Neural progenitor cell (in vitro differentiated cells): ENCODE data around the gene TOLLIP. TPM values are rescaled to one million over a fixed set of nuclear protein-coding genes. Genes with fewer than 3 reads are reported as not detected.
A peak's percentile ranks its signal among the peaks of the same experiment; 100 is the strongest.

ENCODE experiments used
- DNase-seq: peaks from one replicate; pipeline ENCODE4 v3.0.0-alpha.2; 2016; ENCODE audit warnings: low spot score
- H2AFZ ChIP-seq: fragments of 200-600 bp; sonication (generic); replicated peaks from 2 replicates; pipeline ENCODE4 v1.6.1; 2016; ENCODE audit warnings: antibody characterized with exemption
- H3F3A ChIP-seq: fragments of 200-600 bp; sonication (generic); 2 replicates; pipeline ENCODE4 v1.6.1; 2016; ENCODE audit warnings: antibody characterized with exemption, low read depth
- H3K27ac ChIP-seq: fragments of 200-600 bp; sonication (generic); 2 replicates; pipeline ENCODE4 v1.5.1; 2016; ENCODE audit warnings: mild to moderate bottlenecking
- H3K27me3 ChIP-seq: fragments of 200-600 bp; sonication (generic); 2 replicates; pipeline ENCODE4 v1.6.1; 2016; ENCODE audit warnings: mild to moderate bottlenecking, moderate library complexity
- H3K36me3 ChIP-seq: fragments of 200-600 bp; sonication (generic); 2 replicates; pipeline ENCODE4 v1.5.1; 2016
- H3K4me1 ChIP-seq: fragments of 200-600 bp; sonication (generic); 2 replicates; pipeline ENCODE4 v1.6.1; 2016; ENCODE audit warnings: mixed run types
- H3K4me2 ChIP-seq: fragments of 200-600 bp; sonication (generic); 2 replicates; pipeline ENCODE4 v1.6.1; 2016
- H3K4me3 ChIP-seq: fragments of 200-600 bp; sonication (generic); 2 replicates; pipeline ENCODE4 v1.5.1; 2016
- H3K79me2 ChIP-seq: fragments of 200-600 bp; sonication (generic); 2 replicates; pipeline ENCODE4 v1.6.1; 2016; ENCODE audit warnings: low read depth
- H3K9ac ChIP-seq: fragments of 200-600 bp; sonication (generic); 2 replicates; pipeline ENCODE4 v1.6.1; 2016
- H3K9me3 ChIP-seq: fragments of 200-600 bp; sonication (generic); 2 replicates; pipeline ENCODE4 v1.5.1; 2016; ENCODE audit warnings: low read depth
- H4K20me1 ChIP-seq: fragments of 200-600 bp; sonication (generic); 2 replicates; pipeline ENCODE4 v1.6.1; 2016; ENCODE audit warnings: low read depth
- H3K27ac Mint-ChIP-seq: 3 replicates; pipeline ENCODE4 v1.8.0; 2021; ENCODE audit warnings: mixed read lengths
- H3K27me3 Mint-ChIP-seq: 2 replicates; pipeline ENCODE4 v1.8.0; 2022; ENCODE audit warnings: low read depth, mild to moderate bottlenecking, inconsistent platforms, moderate library complexity, mixed read lengths; ENCODE audit not compliant: insufficient read depth
- H3K36me3 Mint-ChIP-seq: 3 replicates; pipeline ENCODE4 v1.8.0; 2021; ENCODE audit warnings: mixed read lengths
- H3K4me1 Mint-ChIP-seq: 3 replicates; pipeline ENCODE4 v1.8.0; 2021; ENCODE audit warnings: mixed read lengths
- H3K4me3 Mint-ChIP-seq: 3 replicates; pipeline ENCODE4 v1.8.0; 2021; ENCODE audit warnings: mild to moderate bottlenecking, moderate library complexity, mixed read lengths
- H3K9me3 Mint-ChIP-seq: 3 replicates; pipeline ENCODE4 v1.8.0; 2020; ENCODE audit warnings: mixed read lengths
- CTCF ChIP-seq: fragments of 200-600 bp; sonication (generic); IDR thresholded peaks from 2 replicates; pipeline ENCODE4 v1.5.1; 2017; ENCODE audit warnings: antibody characterized with exemption, mild to moderate bottlenecking
- EZH2 ChIP-seq: fragments of 200-600 bp; sonication (generic); IDR thresholded peaks from 2 replicates; pipeline ENCODE4 v1.6.1; 2017; ENCODE audit warnings: antibody characterized with exemption, mild to moderate bottlenecking, moderate library complexity
- EZH2phosphoT487 ChIP-seq: fragments of 200-600 bp; sonication (generic); IDR thresholded peaks from 2 replicates; pipeline ENCODE4 v1.6.1; 2017; ENCODE audit warnings: antibody characterized with exemption
- total RNA-seq: library from RNA; depleted of rRNA; stranded (reverse); fragments of >200 nt; gene quantifications from 2 replicates; pipeline ENCODE4 v1.2.3, GENCODE V29; 2015; ENCODE audit warnings: low replicate concordance

The TOLLIP gene
- total RNA-seq, 1 donor from 2014 or later: 8.5 TPM

- Histone ChIP-seq H3K79me2 (peaks cover 41% of the 10 kb centered on the region), H3F3A (peaks cover 9% of the 10 kb centered on the region), H3K4me3 (no peak overlapping the region), H3K9me3 (no peaks in the 10 kb centered on the region), H2AFZ (no peak overlapping the region), H3K4me2 (no peak overlapping the region), H4K20me1 (peaks cover 36% of the 10 kb centered on the region), H3K27me3 (no peaks in the 10 kb centered on the region), H3K9ac (peak overlapping the region; percentile 36), H3K36me3 (no peaks in the 10 kb centered on the region), H3K27ac (no peak overlapping the region), H3K4me1 (peaks cover 9% of the 10 kb centered on the region)
- no peak overlapping the region for H3K27ac Mint-ChIP-seq
- H3K27me3 Mint-ChIP-seq: peaks cover 1% of the 10 kb centered on the region
- H3K4me1 Mint-ChIP-seq: peaks cover 27% of the 10 kb centered on the region
- no peak for DNase-seq
- H3K36me3 Mint-ChIP-seq: no peaks in the 10 kb centered on the region
- TF ChIP-seq EZH2 (no peak), CTCF (no peak), EZH2phosphoT487 (no peak)
- no peak overlapping the region for H3K4me3 Mint-ChIP-seq
- no peaks in the 10 kb centered on the region for H3K9me3 Mint-ChIP-seq
Measured at GRCh38 chr11:1305501-1306056, 3.9 kb downstream of the TOLLIP start.

GRCh38 chr11:1305063-1305495 lies 4.4 kb downstream of the TOLLIP start:
- no peak overlapping the region for H3K4me2 ChIP-seq
- no peaks in the 10 kb centered on the region for H3K27me3 Mint-ChIP-seq
- no peak for TF ChIP-seq EZH2
- H3K27me3 ChIP-seq: no peaks in the 10 kb centered on the region
- H3F3A ChIP-seq: peaks cover 9% of the 10 kb centered on the region
- H3K4me1 Mint-ChIP-seq: peaks cover 28% of the 10 kb centered on the region
- peak overlapping the region; percentile 36 for H3K9ac ChIP-seq
- H2AFZ ChIP-seq: no peak overlapping the region
- no peaks in the 10 kb centered on the region for H3K36me3 Mint-ChIP-seq
- peaks cover 46% of the 10 kb centered on the region for H3K79me2 ChIP-seq
- H3K4me3 ChIP-seq: no peak overlapping the region
- H3K4me1 ChIP-seq: peaks cover 9% of the 10 kb centered on the region
- no peak overlapping the region for H3K27ac Mint-ChIP-seq
- H3K9me3 Mint-ChIP-seq: no peaks in the 10 kb centered on the region
- DNase-seq: no peak
- no peaks in the 10 kb centered on the region for H3K36me3 ChIP-seq
- H3K27ac ChIP-seq: no peak overlapping the region
- H3K4me3 Mint-ChIP-seq: no peak overlapping the region
- H4K20me1 ChIP-seq: peaks cover 41% of the 10 kb centered on the region
- H3K9me3 ChIP-seq: no peaks in the 10 kb centered on the region

- H3K27ac Mint-ChIP-seq: peak overlapping the region; percentile 57
- no peaks in the 10 kb centered on the region for H3K27me3 ChIP-seq
- no peak overlapping the region for H3K4me2 ChIP-seq
- peaks cover 9% of the 10 kb centered on the region for H3F3A ChIP-seq
- H3K9me3 ChIP-seq: no peaks in the 10 kb centered on the region
- peaks cover 31% of the 10 kb centered on the region for H3K4me1 Mint-ChIP-seq
- H2AFZ ChIP-seq: no peak overlapping the region
- peaks cover 1% of the 10 kb centered on the region for H3K36me3 Mint-ChIP-seq
- H3K27me3 Mint-ChIP-seq: peaks cover 2% of the 10 kb centered on the region
- H3K36me3 ChIP-seq: no peaks in the 10 kb centered on the region
- H3K9me3 Mint-ChIP-seq: no peaks in the 10 kb centered on the region
- no peak overlapping the region for H3K4me3 ChIP-seq
- no peak for DNase-seq
- no peak for TF ChIP-seq CTCF
- no peak for TF ChIP-seq EZH2
- no peak for TF ChIP-seq EZH2phosphoT487
- H3K79me2 ChIP-seq: peaks cover 53% of the 10 kb centered on the region
- H4K20me1 ChIP-seq: peaks cover 48% of the 10 kb centered on the region
- H3K27ac ChIP-seq: no peak overlapping the region
- no peak overlapping the region for H3K9ac ChIP-seq
- H3K4me1 ChIP-seq: peaks cover 9% of the 10 kb centered on the region
- H3K4me3 Mint-ChIP-seq: no peak overlapping the region
Measured at GRCh38 chr11:1304380-1304779, 5.1 kb downstream of the TOLLIP start.

- Mint-ChIP-seq H3K36me3 (peaks cover 1% of the 10 kb centered on the region), H3K9me3 (no peaks in the 10 kb centered on the region), H3K27ac (no peak overlapping the region), H3K4me3 (no peak overlapping the region), H3K4me1 (peaks cover 31% of the 10 kb centered on the region), H3K27me3 (peaks cover 2% of the 10 kb centered on the region)
- no peaks in the 10 kb centered on the region for H3K36me3 ChIP-seq
- H3K9me3 ChIP-seq: no peaks in the 10 kb centered on the region
- H3K4me3 ChIP-seq: no peak overlapping the region
- no peak overlapping the region for H3K4me2 ChIP-seq
- no peak overlapping the region for H3K9ac ChIP-seq
- no peak overlapping the region for H2AFZ ChIP-seq
- DNase-seq: no peak
- H3K4me1 ChIP-seq: peaks cover 9% of the 10 kb centered on the region
- no peak for TF ChIP-seq CTCF
- no peak for TF ChIP-seq EZH2phosphoT487
- TF ChIP-seq EZH2: no peak
- no peaks in the 10 kb centered on the region for H3K27me3 ChIP-seq
- H3K27ac ChIP-seq: no peak overlapping the region
- H4K20me1 ChIP-seq: peaks cover 51% of the 10 kb centered on the region
- peaks cover 9% of the 10 kb centered on the region for H3F3A ChIP-seq
- H3K79me2 ChIP-seq: peaks cover 54% of the 10 kb centered on the region
Measured at GRCh38 chr11:1303973-1304372, 5.5 kb downstream of the TOLLIP start.
